B cell (primary cell): Measurements from ENCODE around the gene SMIM22. TPM values are rescaled to one million over a fixed set of nuclear protein-coding genes. Genes with fewer than 3 reads are reported as not detected.
"Not testable (repeated sequence)": the region's sequence is repeated elsewhere in the genome, so short reads cannot be mapped to it uniquely, and the experiment has no call there.

Experiments used
- ATAC-seq: fragments of 200-7000 bp; cut with Tn5 transposase; one replicate; pipeline ENCODE4 v1.10.0; 2021; ENCODE audit warnings: low read depth, mild to moderate bottlenecking, moderate number of reproducible peaks, moderate library complexity
- CTCF ChIA-PET: fragments of 350-600 bp; sonication (Branson Sonifier 250); formaldehyde crosslinking; loops from one replicate; lab custom pipeline; 2021; ENCODE audit warnings: antibody characterized with exemption, inconsistent platforms; lab: Charles Lee
- POLR2A ChIA-PET: fragments of 350-600 bp; sonication (Branson Sonifier 250); formaldehyde crosslinking; loops from one replicate; lab custom pipeline; 2021; ENCODE audit warnings: antibody characterized with exemption; lab: Charles Lee
- DNase-seq: peaks from one replicate; pipeline ENCODE4 v3.0.0; 2013
- H2AFZ ChIP-seq: 2 replicates; pipeline ENCODE4 v1.6.1; 2012; ENCODE audit warnings: mild to moderate bottlenecking, low read depth, low read length; ENCODE audit not compliant: insufficient read depth, poor library complexity, severe bottlenecking
- H3K27ac ChIP-seq, 2 donors: 1 replicate in 1 of 2; 2 replicates in 1 of 2; pipeline ENCODE4 v1.5.1; 2012 to 2013; ENCODE audit warnings: low read length in 2 of 2, mild to moderate bottlenecking in 2 of 2, moderate library complexity in 1 of 2
- H3K27me3 ChIP-seq, 4 experiments: fragments of 200-600 bp in 1 of 4; sonication (generic) in 1 of 4; replicated peaks in 1 of 4; 1 replicate in 2 of 4; 2 replicates in 2 of 4; pipeline versions ENCODE4 v1.6.1 to v1.7.0; 2013 to 2016; ENCODE audit warnings: low read length in 3 of 4, mild to moderate bottlenecking in 2 of 4, mixed read lengths in 1 of 4, moderate library complexity in 1 of 4; ENCODE audit not compliant: insufficient read depth in 4 of 4, control insufficient read depth in 3 of 4; ENCODE audit errors: control extremely low read depth in 1 of 4
- H3K36me3 ChIP-seq, 2 experiments: replicated peaks in 1 of 2; 1 replicate in 1 of 2; 2 replicates in 1 of 2; pipeline versions ENCODE4 v1.6.1 to v1.7.1; 2013; ENCODE audit warnings: low read length in 1 of 2; ENCODE audit not compliant: insufficient read depth in 2 of 2, control insufficient read depth in 1 of 2; ENCODE audit errors: control extremely low read depth in 1 of 2, extremely low read depth in 1 of 2
- H3K4me1 ChIP-seq, 2 donors: fragments of 200-600 bp in 1 of 2; sonication (generic) in 1 of 2; 1 replicate in 1 of 2; 2 replicates in 1 of 2; pipeline versions ENCODE4 v1.5.1 to v1.6.1; 2013 to 2017; ENCODE audit warnings: low read length in 2 of 2; ENCODE audit not compliant: control insufficient read depth in 2 of 2, insufficient read depth in 2 of 2
- H3K4me2 ChIP-seq: replicated peaks from 2 replicates; pipeline ENCODE3; 2012; ENCODE audit warnings: mild to moderate bottlenecking, low read depth, low read length; ENCODE audit not compliant: poor library complexity, severe bottlenecking
- H3K4me3 ChIP-seq, 5 experiments: fragments of 200-600 bp in 1 of 5; sonication (generic) in 1 of 5; 1 replicate in 3 of 5; 2 replicates in 2 of 5; pipeline versions ENCODE4 v1.5.1 to v1.7.0; 2011 to 2016; ENCODE audit warnings: low read length in 4 of 5, mild to moderate bottlenecking in 4 of 5, low read depth in 2 of 5, control low read depth in 1 of 5, moderate library complexity in 1 of 5; ENCODE audit not compliant: insufficient read depth in 1 of 5; ENCODE audit errors: control extremely low read depth in 1 of 5, extremely low read depth in 1 of 5
- H3K79me2 ChIP-seq: fragments of 200-600 bp; sonication (generic); one replicate; pipeline ENCODE4 v1.6.0; 2016; ENCODE audit warnings: low read length; ENCODE audit not compliant: control insufficient read depth, insufficient read depth
- H3K9ac ChIP-seq: fragments of 200-600 bp; sonication (generic); 2 replicates; pipeline ENCODE4 v1.6.1; 2017; ENCODE audit warnings: mild to moderate bottlenecking, low read length, moderate library complexity
- H3K9me3 ChIP-seq, 3 donors: one replicate each; pipeline versions ENCODE4 v1.6.1 to v1.7.1; 2013; ENCODE audit warnings: low read length in 2 of 3; ENCODE audit not compliant: control insufficient read depth in 2 of 3, insufficient read depth in 1 of 3; ENCODE audit errors: control extremely low read depth in 1 of 3
- H4K20me1 ChIP-seq: 2 replicates; pipeline ENCODE4 v1.6.0; 2012; ENCODE audit warnings: mild to moderate bottlenecking, low read length; ENCODE audit not compliant: insufficient read depth, control insufficient read depth, poor library complexity, severe bottlenecking
- H3K27ac Mint-ChIP-seq: one replicate; pipeline ENCODE4 v1.8.0; 2021; ENCODE audit warnings: mixed read lengths
- H3K27me3 Mint-ChIP-seq: one replicate; pipeline ENCODE4 v1.8.0; 2021; ENCODE audit warnings: mixed read lengths
- H3K4me1 Mint-ChIP-seq: one replicate; pipeline ENCODE4 v1.8.0; 2021; ENCODE audit warnings: mixed read lengths
- H3K4me3 Mint-ChIP-seq: one replicate; pipeline ENCODE4 v1.8.0; 2021; ENCODE audit warnings: mixed read lengths
- H3K9me3 Mint-ChIP-seq: one replicate; pipeline ENCODE4 v1.8.0; 2022; ENCODE audit warnings: mixed read lengths; ENCODE audit not compliant: insufficient read depth
- CTCF ChIP-seq: fragments of 200-600 bp; IDR thresholded peaks from one replicate; pipeline ENCODE4 v1.8.0; 2022; ENCODE audit warnings: antibody characterized with exemption, mild to moderate bottlenecking
- EZH2 ChIP-seq: IDR thresholded peaks from 2 replicates; pipeline ENCODE4 v1.6.1; 2012; ENCODE audit warnings: borderline replicate concordance, low read depth, mild to moderate bottlenecking, moderate library complexity, low read length; ENCODE audit not compliant: insufficient read depth, poor library complexity, severe bottlenecking
- WGBS: methylation state at CpG from one replicate; pipeline ENCODE4 v1.1.5; 2013; ENCODE audit warnings: missing lambda C conversion rate; ENCODE audit not compliant: insufficient coverage; 5-methylcytosine and 5-hydroxymethylcytosine counted together
- intact Hi-C: fragments of 100-400 bp; cut with micrococcal nuclease; formaldehyde crosslinking; loops from one replicate; pipeline ENCODE4 v1.10.0; 2022
- polyA plus RNA-seq: library from polyadenylated mRNA; depleted of rRNA; stranded (reverse); fragments of >200 nt; gene quantifications from 2 replicates; pipeline ENCODE4 v1.2.3, GENCODE V29; 2012
- total RNA-seq, 2 donors: library from RNA; stranded (reverse); fragments of 120-200 nt in 1 of 2; gene quantifications; 1 replicate in 1 of 2; 2 replicates in 1 of 2; pipeline versions ENCODE4 v1.2.3 to v1.2.4, GENCODE V29; 2013 to 2022

Gene SMIM22
- total and polyA plus RNA-seq, 2 donors (not counting 1 experiment from before 2014, with no cell fraction given): not detected

- Histone ChIP-seq H3K36me3 (no peaks in the 10 kb centered on the region), H3K4me1 (no peaks in the 10 kb centered on the region), H2AFZ (no peak overlapping the region), H3K4me2 (no peak overlapping the region), H4K20me1 (no peaks in the 10 kb centered on the region), H3K79me2 (no peaks in the 10 kb centered on the region), H3K27ac (no peak overlapping the region), H3K9ac (no peak overlapping the region), H3K4me3 (no peak overlapping the region), H3K27me3 (no peaks in the 10 kb centered on the region), H3K9me3 (no peaks in the 10 kb centered on the region)
- DNase-seq (no peak), ATAC-seq (no peak)
- no peak for TF ChIP-seq EZH2
- TF ChIP-seq CTCF: no peak
- Mint-ChIP-seq H3K27ac (no peak overlapping the region), H3K4me1 (peaks cover 1% of the 10 kb centered on the region), H3K4me3 (no peak overlapping the region), H3K9me3 (no peaks in the 10 kb centered on the region), H3K27me3 (no peaks in the 10 kb centered on the region)
- POLR2A ChIA-PET: no interaction called here
- intact Hi-C loops: no loop called here
- CTCF ChIA-PET: no interaction called here
- WGBS: 87% methylated on average over 12 of the region's 16 CpGs
These were observed 11.2 kb upstream of the SMIM22 start for GRCh38 chr16:4783951-4784336.

GRCh38 chr16:4784444-4784987 is 10.7 kb upstream of the SMIM22 start:
- H3K27me3 Mint-ChIP-seq, H3K27ac Mint-ChIP-seq, H3K4me1 Mint-ChIP-seq, H3K79me2 ChIP-seq, H3K27me3 ChIP-seq, intact Hi-C loops, H3K36me3 ChIP-seq, H3K27ac ChIP-seq, POLR2A ChIA-PET, H4K20me1 ChIP-seq, DNase-seq, ATAC-seq, H3K9ac ChIP-seq, H2AFZ ChIP-seq, H3K4me3 Mint-ChIP-seq, H3K9me3 ChIP-seq, H3K4me3 ChIP-seq, CTCF ChIA-PET, H3K4me1 ChIP-seq, H3K9me3 Mint-ChIP-seq, H3K4me2 ChIP-seq: not testable (repeated sequence)
- WGBS: 100% methylated on average over 4 of the region's 14 CpGs
